Kidney capillary endothelial cell (primary cell): ENCODE measurements around the gene AFG1L.

Source experiments
- DNase-seq: peaks from one replicate; pipeline ENCODE4 v3.0.0-alpha.2; 2018; ENCODE audit warnings: low spot score

Gene AFG1L

DNA sequence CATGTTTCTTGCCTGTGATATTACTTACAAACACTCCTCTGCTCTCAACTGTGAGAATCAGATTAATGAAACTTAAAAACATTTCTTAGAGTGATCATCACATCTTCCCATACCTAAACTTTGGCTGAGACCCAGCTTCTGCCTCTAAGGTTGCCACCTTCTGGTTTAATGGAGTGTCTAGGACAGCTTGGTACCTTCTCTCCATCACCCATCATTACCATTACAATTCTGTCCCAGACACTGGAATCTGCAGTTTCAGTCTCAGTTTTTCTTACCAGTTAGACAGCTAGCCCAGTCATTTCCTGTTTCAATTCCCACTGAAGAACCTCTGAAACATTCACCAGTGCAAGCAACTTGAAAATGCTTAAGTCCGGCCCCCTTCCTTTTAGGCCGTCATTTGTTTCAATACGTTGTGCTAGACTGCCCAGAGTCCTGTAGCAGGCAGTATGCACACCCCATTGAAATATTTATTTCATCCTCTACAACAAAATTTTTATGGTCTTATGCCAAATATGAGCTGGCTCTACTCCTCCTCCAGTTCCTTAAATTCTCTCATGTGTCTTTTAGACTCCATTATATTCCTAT is 158.8 kb downstream of the AFG1L start:
- DNase-seq, result peak; percentile 89

GRCh38 chr6:108454356-108454755 is 159.5 kb downstream of the AFG1L start:
- no peak for DNase-seq

- no peak for DNase-seq
These were observed 160.8 kb downstream of the AFG1L start for GRCh38 chr6:108455688-108456087.

DNA sequence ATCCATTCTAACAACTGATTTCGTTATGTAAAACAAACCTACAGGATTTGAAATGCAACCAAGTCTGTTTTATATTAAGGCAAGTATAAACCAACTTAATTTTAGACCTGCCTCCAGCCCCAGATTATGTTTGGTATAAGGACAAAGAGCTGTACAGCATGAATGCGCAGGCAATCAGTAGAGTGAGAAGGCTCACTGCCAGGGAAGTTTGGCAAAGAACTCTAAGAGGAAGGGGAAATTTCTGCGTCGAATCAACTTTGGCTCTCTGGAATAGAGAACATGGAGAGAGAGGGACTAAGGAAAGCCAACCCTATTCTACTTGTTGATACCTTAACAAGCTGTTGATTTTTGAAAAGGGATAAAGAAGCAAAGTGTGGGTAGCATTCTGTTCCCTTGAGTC is 168.9 kb downstream of the AFG1L start:
- DNase-seq, result no peak

DNA sequence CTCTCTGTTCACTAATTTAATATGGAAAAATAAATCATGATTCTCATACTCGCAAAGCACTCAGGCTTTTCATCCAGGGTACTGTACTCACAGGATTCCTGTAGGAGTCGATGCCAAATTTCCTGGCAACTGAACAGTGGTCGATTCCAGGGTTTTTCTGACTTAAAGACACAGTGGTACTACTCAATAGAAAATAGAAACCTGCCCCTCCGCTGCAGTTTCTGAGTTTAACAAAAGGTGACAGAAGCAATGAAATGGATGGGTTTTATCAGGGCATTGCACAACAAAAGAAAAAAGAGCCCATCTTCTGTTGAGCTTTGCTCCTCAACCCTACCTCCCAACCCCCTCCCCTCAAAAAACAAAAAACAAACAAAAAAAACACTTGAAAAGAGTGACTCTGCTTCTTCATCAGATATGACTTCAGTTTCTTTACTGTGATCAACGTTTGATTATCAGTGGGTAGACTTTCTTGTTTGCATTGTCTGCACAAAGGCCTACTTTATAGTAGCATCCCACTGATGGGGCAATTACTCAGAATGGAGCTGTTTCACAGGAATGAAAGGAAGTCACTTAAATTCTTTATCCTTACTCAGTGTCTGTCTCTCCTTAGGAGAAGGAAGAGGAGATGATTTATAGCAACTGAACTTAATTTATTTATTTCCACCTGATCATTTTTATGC is 169.7 kb downstream of the AFG1L start:
- no peak for DNase-seq

GRCh38 chr6:108465098-108465495 is 170.2 kb downstream of the AFG1L start:
- no peak for DNase-seq

GRCh38 chr6:108468346-108468745 is 173.5 kb downstream of the AFG1L start:
- no peak for DNase-seq

- DNase-seq, result no peak
These were observed 174.5 kb downstream of the AFG1L start for GRCh38 chr6:108469316-108469715.

DNA sequence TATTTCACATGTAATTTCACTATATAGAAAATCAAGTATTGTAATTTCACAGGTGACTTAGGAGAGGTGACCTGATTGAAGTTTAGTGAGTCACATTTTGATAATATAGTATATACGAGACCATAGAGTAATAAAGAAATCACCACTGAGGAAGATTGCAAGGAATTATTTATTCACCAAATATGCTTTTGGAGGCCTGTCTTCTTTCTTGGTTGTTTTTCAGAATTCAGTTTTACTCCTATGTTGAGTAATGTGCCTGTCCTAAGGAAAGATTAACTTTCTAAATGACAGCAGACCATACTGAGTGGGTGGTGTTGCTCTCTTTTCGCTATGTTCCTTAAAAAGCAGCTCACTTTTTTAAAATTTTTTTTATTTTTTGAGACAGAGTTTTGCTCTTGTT is 178.3 kb downstream of the AFG1L start:
- DNase-seq, result no peak

DNA sequence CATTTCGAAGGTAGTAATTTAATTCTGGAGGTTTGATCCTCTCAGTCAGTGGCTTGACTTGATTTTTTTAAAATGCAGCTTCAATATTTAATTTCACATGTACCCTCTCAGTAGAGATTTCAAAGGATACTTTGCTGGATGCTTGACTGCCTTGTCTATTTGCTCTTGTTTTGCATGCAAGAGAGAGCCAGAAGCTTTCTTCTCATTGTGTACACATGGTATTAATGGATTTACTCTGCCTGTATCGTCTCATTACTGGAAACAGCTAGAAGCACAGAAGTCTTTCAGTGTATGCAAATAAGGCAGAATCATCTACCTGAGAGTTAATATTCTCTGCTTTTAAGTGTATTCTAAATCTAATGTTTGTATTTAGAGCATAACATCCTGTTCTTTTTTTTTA is 181.5 kb downstream of the AFG1L start:
- DNase-seq, result no peak

- DNase-seq, result no peak
These were observed 182.1 kb downstream of the AFG1L start for GRCh38 chr6:108476847-108477430.

DNA sequence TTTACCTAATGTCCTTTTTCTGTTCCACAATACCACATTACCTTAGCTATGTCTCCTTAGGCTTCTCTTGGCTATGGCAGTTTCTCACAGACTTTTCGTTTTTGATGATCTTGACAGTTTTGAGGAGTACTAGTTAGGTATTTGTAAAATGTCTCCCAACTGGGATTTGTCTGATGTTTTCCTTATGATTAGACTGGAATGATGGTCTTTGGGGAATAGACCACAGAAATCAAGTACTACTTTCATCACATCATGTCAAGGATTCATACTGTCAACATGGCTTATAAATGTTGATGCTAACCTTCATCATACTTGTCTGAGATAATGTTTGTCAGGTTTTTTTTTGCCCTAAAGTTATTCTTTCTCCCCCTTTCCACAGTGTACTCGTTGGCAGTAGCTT is 187.7 kb downstream of the AFG1L start:
- no peak for DNase-seq

DNA sequence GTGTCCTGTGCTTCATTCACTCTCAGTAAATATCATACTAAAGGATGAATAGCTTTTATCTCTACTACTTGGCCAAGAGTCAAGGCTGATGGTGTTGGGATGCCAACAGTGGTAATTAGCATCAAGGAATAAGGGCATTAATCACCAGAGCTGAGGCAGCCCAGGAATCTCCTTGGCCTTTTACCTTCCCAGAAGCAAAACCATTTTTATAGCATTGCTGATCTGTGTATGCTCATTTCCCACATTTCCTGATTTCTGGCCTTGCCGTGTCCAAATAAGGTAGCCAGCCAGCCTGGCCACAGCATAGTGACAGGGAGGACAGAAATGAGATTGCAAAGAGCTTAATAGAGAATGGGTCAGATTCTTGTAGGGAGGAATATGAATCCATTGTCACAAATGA is 189.2 kb downstream of the AFG1L start:
- no peak for DNase-seq

- no peak for DNase-seq
These were observed 194.8 kb downstream of the AFG1L start for GRCh38 chr6:108489699-108490098.

DNA sequence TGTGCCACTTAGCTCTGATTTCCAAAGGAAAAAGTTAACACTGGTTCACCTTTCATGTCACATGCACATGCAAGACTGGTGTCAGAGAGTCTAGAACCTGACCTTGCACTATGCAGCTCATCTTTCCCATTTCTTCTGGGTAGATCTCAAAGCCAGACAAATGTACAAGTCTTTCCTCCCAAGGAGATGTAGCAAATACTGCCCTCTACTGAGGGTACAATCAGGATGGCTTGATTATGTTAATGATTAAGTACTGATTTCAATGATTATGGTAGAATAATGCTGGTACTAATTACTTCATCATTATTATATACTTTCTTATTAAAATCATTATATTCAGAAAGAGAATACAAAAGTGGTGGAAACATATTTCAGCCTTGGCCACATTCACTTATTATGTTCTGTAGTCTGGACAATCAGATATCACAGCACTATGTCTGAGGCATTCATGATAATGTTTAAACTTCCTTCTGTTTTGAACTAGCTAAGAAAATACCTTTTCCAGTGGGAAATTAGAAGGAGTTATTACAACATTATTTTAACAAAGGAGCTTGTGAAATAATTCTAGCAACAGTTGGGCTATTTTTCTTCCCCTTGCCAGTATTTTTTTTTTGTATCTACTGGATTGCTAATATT is 197.4 kb downstream of the AFG1L start:
- DNase-seq, result peak; percentile 35

DNA sequence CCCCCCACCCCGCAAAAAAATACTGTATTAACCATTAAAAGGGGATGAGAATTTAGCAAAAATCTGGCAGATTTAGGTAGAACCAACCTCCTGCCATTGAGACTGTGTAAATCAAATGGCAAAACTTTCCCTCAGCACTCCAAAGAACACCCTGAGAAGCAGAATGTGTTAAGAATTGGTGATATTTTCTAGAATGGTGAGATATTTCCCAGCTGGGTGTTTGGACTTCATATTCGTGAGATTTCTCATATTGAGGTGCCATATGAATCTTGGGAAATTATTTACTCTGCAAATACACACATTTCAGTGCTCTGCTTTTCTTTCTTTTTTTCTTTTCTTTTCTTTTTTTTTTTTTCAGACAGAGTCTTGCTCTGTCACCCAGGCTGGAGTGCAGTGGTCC is 199.6 kb downstream of the AFG1L start:
- no peak for DNase-seq

DNA sequence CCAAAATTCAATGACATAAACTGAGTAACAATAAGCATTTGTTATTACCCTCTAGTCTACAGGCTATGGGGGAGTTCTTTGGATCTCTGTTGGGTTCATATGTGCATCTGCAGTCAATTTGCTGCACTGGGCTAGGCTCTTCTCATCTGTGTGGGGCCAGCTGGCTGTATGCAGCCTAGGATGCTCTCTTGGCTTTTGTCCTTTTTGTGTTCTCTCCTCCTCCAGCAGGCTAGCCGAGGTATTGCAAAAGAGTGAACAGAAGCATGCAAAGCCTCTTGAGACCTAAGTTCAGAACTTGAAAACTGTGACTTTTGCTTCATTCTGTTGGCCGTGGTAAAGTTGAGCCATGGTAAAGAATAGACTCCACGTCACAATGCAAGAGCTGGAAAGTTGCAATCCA is 203.0 kb downstream of the AFG1L start:
- DNase-seq, result peak; percentile 44

DNA sequence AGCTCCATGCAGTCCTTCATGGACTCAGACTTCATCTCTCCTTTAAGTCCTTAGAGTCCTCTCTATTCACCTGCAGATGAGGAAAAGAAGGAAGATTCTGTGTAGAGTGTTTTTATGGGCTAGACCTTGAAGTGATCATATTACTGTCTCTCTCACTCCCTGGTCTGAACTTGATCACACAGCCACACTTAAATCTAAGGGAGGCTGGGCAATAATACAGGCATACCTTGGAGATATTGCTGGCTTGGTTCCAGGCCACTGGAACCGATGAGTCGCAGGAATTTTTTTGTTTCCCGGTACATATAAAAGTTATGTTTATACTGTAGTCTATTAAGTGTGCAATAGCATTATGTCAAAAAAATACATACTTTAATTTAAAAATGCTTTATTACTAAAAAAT is 206.7 kb downstream of the AFG1L start:
- DNase-seq, result no peak

GRCh38 chr6:108502832-108503231 is 208.0 kb downstream of the AFG1L start:
- no peak for DNase-seq

DNA sequence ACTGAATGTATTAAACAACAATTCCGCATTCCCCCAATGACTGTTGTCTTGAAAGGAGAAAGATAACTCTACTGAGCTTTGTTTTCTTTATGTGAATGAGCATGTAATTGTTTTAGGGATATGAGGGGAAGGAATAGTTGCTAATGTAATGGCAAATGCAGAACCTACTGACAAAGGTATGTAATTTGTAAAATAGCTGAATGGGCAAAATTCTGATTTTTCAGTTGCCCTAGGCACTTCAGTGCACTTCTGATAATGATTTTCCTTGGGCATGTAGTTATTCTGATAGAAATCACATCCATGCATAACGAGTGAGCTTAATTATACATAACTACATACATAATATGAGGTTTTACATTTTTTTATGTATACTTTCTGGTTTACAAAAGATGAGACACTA is 212.5 kb downstream of the AFG1L start:
- DNase-seq, result no peak

GRCh38 chr6:108510461-108511319 is 215.8 kb downstream of the AFG1L start:
- no peak for DNase-seq
